HUES6 (cell line): ENCODE data around the gene ZEB2.

Experiments used
- H3K27ac ChIP-seq: 2 replicates; pipeline ENCODE4 v1.7.0; 2013; ENCODE audit warnings: low read depth, mild to moderate bottlenecking, low read length, inconsistent platforms
- H3K27me3 ChIP-seq: 2 replicates; pipeline ENCODE4 v1.6.1; 2013; ENCODE audit warnings: low read length; ENCODE audit not compliant: control insufficient read depth, insufficient read depth
- H3K36me3 ChIP-seq: 2 replicates; pipeline ENCODE4 v1.6.1; 2013; ENCODE audit warnings: low read length; ENCODE audit not compliant: control insufficient read depth, insufficient read depth
- H3K4me1 ChIP-seq: 2 replicates; pipeline ENCODE4 v1.6.1; 2013; ENCODE audit warnings: low read length; ENCODE audit not compliant: control insufficient read depth, insufficient read depth
- H3K4me3 ChIP-seq: 2 replicates; pipeline ENCODE4 v1.5.1; 2013; ENCODE audit warnings: low read depth, low read length
- H3K9ac ChIP-seq: one replicate; pipeline ENCODE4 v1.6.1; 2013; ENCODE audit warnings: mild to moderate bottlenecking, low read length
- H3K9me3 ChIP-seq: 2 replicates; pipeline ENCODE4 v1.6.1; 2013; ENCODE audit warnings: low read depth, low read length; ENCODE audit not compliant: control insufficient read depth, insufficient read depth

The ZEB2 gene

DNA sequence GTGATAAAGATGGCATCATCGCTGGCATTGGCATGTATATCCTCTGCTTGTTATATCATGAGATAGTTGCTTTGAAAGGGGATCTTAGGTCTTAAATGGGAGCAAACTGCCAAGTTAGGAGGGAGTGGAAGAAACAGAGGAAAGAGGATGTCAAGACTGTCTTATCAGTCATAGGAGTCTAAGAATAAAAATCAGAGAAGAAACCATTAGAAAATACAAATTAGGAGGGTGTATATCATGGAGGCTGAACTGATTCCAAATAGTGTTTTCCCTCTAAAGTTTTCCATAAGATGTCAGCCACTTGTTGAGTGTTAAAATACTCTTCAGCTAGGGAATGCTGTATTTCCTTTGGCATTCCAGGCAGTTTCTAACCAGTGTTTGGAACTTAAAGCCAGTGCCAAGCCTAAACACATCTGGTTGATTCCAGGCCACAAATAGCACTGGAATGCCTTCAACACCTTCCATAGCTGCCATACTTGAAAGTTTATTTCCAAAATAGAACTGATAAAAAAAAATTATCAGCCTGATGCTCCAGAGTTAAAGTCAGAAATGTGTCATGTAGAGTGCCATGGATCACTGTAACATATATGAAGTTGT is 129.4 kb downstream of the ZEB2 start:
- Histone ChIP-seq H3K9ac (no peak overlapping the region), H3K9me3 (no peaks in the 10 kb centered on the region), H3K27me3 (peaks cover 20% of the 10 kb centered on the region; the same call in 1 of the 2 replicates), H3K4me1 (no peaks in the 10 kb centered on the region), H3K27ac (no peak overlapping the region), H3K4me3 (no peak overlapping the region), H3K36me3 (no peaks in the 10 kb centered on the region)

DNA sequence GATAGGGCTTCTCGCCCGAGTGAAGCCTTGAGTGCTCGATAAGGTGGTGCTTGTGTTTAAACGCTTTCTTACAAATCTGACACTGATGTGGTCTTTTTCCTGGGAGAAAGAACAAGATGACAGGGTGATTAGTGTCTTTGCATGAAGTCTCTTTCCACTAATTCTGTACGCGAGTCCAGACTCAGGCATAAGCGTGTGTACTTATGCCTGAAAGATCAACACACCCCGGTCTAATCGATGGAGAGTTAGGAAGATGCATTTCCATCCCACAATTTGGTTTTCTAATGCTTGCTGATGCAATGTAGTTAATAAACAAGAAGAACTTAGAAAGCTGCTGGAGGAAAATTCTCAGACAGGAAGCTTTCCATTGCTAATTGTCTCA is 130.0 kb downstream of the ZEB2 start:
- peak overlapping the region; percentile 35; the same call in 1 of the 2 replicates for H3K4me3 ChIP-seq
- H3K9me3 ChIP-seq, result no peaks in the 10 kb centered on the region
- no peak overlapping the region for H3K27ac ChIP-seq
- H3K36me3 ChIP-seq, result no peaks in the 10 kb centered on the region
- H3K9ac ChIP-seq, result no peak overlapping the region
- no peaks in the 10 kb centered on the region for H3K4me1 ChIP-seq
- H3K27me3 ChIP-seq, result peaks cover 20% of the 10 kb centered on the region; the same call in 1 of the 2 replicates

DNA sequence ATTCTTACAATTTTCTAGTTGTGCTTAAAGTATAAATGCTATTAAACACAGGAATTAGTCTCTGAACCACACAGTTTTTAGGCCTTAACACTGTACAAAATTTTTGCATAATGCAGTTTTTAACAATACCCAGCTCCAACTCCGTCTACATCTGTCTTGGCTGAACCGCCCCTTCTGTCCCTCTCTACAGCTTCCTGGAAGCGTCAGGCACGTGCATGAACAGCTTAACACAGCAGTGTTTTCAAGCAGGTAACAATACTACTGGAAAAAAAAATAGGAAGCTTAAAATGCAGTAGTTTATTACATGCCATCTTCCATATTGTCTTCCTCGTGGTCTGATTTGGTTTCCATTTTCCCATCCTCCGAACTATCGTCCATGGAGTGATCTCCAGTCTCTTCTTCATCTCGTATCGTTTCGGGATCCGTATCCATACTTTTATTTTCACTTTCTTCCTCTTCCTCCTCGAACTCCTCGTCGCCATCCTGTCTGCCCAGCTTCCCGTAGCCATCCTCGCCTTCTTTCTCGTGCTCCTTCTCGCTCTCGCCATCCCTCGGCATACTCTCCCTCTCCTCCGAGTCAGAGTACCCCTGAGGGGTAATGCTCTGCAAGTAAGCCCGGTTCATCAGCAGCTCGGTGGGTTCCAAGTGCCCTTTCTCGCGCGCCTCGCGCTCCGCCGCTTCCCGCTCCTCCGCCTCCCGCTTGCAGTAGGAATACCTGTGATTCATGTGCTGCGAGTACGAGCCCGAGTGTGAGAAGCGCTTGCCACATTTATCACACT is 130.6 kb downstream of the ZEB2 start:
- Histone ChIP-seq H3K9ac (no peak overlapping the region), H3K36me3 (no peaks in the 10 kb centered on the region), H3K27me3 (peaks cover 20% of the 10 kb centered on the region; the same call in 1 of the 2 replicates), H3K27ac (no peak overlapping the region), H3K4me1 (no peaks in the 10 kb centered on the region), H3K9me3 (no peaks in the 10 kb centered on the region), H3K4me3 (peak overlapping the region; percentile 35; the same call in 1 of the 2 replicates)

DNA sequence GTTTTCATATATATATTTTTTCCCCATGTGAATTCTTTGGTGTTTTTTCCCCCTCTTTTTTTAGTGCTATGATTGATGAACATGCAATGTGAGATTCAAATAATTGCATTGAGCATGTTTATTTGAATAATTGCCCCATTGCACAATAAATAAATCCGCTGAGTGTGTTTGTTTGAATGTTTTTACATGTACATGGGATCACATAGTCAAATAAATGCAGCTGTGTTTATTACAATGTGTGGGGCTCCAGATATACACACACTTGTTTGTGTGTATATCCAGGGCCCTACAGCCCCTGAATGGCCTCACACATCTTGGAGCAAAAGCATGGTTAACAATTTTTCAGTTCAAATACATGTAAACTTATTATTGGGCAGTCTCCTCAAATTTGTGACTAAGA is 134.5 kb downstream of the ZEB2 start:
- H3K27ac ChIP-seq, result no peak overlapping the region
- H3K9ac ChIP-seq, result no peak overlapping the region
- H3K9me3 ChIP-seq, result no peaks in the 10 kb centered on the region
- no peak overlapping the region for H3K4me3 ChIP-seq
- H3K4me1 ChIP-seq, result no peaks in the 10 kb centered on the region
- peaks cover 14% of the 10 kb centered on the region; the same call in 1 of the 2 replicates for H3K27me3 ChIP-seq
- H3K36me3 ChIP-seq, result no peaks in the 10 kb centered on the region

DNA sequence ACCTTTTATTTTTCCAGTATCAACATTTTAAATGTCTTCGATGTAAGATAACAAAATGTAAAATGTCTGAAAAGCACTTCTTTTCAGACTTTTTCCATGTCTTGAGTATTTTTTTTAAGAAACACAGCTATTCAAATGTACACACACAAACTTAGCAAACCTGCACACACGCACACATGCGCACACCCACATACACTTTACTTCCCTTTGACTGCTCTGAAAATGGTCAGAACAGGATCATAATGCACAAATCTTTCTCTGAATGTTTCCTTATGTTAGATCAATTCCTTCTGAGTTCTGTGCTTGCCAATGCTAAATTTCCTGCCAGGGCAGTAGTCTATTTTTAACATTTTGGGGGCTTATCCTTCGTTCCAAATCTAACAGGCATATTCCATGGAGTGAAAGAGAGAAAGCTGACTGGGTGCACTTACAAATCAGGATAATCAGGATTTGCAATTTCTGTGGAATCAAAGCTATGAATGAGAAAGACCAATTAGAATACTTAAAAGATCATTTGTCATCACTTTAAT is 136.3 kb downstream of the ZEB2 start:
- H3K27me3 ChIP-seq, result no peaks in the 10 kb centered on the region; the same call in 1 of the 2 replicates
- no peak overlapping the region for H3K9ac ChIP-seq
- peaks cover 4% of the 10 kb centered on the region; the same call in 1 of the 2 replicates for H3K4me1 ChIP-seq
- H3K4me3 ChIP-seq, result no peak overlapping the region
- no peaks in the 10 kb centered on the region for H3K36me3 ChIP-seq
- no peaks in the 10 kb centered on the region for H3K9me3 ChIP-seq
- H3K27ac ChIP-seq, result no peak overlapping the region

DNA sequence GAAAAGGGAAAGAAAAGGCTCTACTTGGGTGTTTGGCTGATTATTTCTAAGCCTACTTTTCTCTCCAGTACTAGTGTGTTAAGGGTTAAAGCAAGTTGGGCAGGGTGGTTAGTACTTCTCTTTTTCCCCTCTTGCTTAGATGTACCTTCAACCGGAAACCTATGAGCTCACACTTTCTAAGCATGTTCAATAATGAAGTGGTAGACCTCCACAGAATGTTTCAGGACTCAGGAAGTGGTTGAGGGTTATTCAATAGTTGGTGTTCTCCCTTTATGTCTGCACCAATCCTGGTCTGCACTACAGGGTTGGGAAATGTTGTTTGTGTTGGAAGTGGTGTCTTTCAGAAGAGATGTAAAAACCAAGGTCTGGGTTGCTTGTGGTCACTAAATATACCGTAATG is 137.1 kb downstream of the ZEB2 start:
- no peaks in the 10 kb centered on the region for H3K27me3 ChIP-seq
- no peak overlapping the region for H3K27ac ChIP-seq
- H3K9ac ChIP-seq, result no peak overlapping the region
- no peaks in the 10 kb centered on the region for H3K9me3 ChIP-seq
- no peak overlapping the region for H3K4me3 ChIP-seq
- H3K4me1 ChIP-seq, result peaks cover 4% of the 10 kb centered on the region; the same call in 1 of the 2 replicates
- H3K36me3 ChIP-seq, result no peaks in the 10 kb centered on the region

DNA sequence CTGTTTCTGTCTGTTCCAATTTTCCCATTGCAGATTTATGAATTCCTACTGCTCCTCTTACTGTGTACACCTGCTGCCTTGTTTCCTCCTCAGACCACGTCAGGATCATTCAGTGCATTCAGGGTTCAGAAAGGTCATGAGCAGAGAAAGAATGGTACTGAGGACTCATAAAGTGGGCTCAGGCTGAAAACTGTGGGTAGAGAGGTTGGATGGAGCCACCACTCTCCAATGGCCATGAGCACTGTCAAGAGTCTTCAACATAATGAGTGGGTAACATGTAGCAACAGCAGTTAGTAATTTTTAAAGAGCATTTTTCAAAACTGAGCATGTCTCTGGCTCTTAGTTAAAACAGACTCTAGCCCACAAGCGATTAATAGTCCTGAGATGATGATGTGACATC is 138.2 kb downstream of the ZEB2 start:
- no peak overlapping the region for H3K27ac ChIP-seq
- no peak overlapping the region for H3K9ac ChIP-seq
- H3K4me1 ChIP-seq, result peaks cover 4% of the 10 kb centered on the region; the same call in 1 of the 2 replicates
- no peaks in the 10 kb centered on the region for H3K9me3 ChIP-seq
- H3K27me3 ChIP-seq, result no peaks in the 10 kb centered on the region
- no peaks in the 10 kb centered on the region for H3K36me3 ChIP-seq
- no peak overlapping the region for H3K4me3 ChIP-seq

DNA sequence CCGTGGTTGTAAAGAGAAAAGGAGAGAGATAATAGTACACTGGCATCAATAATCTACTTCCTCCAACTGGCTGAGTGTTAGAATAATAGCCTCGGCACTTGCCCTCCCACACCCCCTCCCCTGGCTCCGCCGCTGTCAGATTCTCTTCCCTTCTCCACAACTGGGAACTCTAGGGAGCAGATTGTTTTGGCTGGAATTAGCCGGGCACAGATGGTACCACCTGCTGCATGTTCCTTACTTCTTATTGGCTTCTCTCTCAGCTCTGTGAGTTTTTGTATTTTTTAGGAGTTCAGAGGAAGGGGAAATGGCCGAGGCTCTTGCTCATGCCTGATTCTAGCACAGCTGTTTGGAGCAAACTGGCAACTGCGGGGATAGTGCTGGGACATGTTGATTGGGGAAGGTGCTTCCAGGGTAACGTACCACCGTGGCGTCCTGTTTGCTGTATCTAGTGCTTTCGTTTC is 140.0 kb downstream of the ZEB2 start:
- Histone ChIP-seq H3K9ac (no peak overlapping the region), H3K4me3 (no peak overlapping the region), H3K4me1 (peaks cover 4% of the 10 kb centered on the region; the same call in 1 of the 2 replicates), H3K9me3 (no peaks in the 10 kb centered on the region), H3K27me3 (no peaks in the 10 kb centered on the region), H3K36me3 (no peaks in the 10 kb centered on the region), H3K27ac (no peak overlapping the region)

DNA sequence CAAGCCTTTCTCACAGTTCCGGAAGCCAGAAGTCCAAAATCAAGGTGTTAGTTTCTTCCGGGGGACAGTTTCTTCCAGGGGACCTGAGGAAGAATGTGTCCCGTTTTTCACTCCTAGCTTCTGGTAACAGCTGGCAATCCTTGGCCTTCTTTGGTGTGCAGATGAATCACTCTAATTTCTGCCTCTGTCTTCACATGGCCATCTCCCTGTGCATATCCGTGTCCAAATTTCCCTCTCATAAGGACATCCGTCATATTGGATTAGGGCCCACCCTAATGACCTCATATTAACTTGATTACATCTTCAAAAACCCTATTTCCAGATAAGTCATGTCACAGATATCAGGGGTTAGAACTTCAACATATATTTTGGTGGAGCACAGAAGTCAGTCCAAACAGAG is 141.4 kb downstream of the ZEB2 start:
- H3K4me3 ChIP-seq, result no peak overlapping the region
- H3K36me3 ChIP-seq, result no peaks in the 10 kb centered on the region
- no peak overlapping the region for H3K9ac ChIP-seq
- H3K4me1 ChIP-seq, result peaks cover 4% of the 10 kb centered on the region; the same call in 1 of the 2 replicates
- H3K27me3 ChIP-seq, result no peaks in the 10 kb centered on the region
- H3K9me3 ChIP-seq, result no peaks in the 10 kb centered on the region
- no peak overlapping the region for H3K27ac ChIP-seq

DNA sequence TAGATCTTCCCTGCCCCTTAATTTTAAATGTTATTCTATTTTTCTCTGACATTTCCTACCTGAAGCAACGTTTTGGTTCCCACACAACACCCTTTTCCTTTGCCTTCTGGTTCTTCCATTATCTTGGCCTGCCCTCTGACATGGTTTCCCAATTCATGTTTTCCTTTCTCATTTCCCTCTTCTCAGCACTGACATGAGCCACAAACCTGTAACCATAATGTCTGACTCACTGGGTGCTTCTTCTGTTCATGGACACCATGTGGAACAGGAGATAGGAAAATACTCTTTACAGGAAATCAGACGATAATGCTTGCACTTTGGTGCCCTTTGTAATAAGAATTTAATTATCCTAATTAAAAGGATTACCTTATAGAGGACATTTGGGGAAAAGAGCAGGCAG is 142.0 kb downstream of the ZEB2 start:
- Histone ChIP-seq H3K36me3 (no peaks in the 10 kb centered on the region), H3K27ac (no peak overlapping the region), H3K9me3 (no peaks in the 10 kb centered on the region), H3K9ac (no peak overlapping the region), H3K4me1 (peaks cover 4% of the 10 kb centered on the region; the same call in 1 of the 2 replicates), H3K4me3 (no peak overlapping the region), H3K27me3 (no peaks in the 10 kb centered on the region)

DNA sequence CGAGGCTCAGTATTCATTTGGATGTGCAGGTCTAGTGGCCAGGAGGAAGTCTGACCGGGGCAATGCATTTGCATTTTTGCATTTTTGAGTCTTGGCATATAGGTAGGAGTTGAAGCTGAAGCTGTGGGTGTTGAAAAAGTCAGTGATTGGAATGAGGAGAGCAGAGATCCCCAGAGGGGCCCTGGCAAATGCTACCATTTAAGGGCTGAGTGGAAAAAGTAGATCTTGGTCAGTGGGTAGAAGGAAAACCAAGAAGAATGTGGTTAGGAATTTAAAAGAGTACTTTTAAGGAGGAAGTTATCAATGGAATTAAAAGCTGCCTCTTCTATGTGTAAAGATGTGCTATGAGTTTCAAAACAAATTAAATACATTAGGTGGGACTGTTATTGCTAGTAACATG is 143.0 kb downstream of the ZEB2 start:
- Histone ChIP-seq H3K4me1 (peaks cover 10% of the 10 kb centered on the region), H3K27ac (no peak overlapping the region), H3K9ac (no peak overlapping the region)

More for the DNA sequence above, 143.0 kb downstream of the ZEB2 start:
- H3K9me3 ChIP-seq, result no peaks in the 10 kb centered on the region
- no peak overlapping the region for H3K4me3 ChIP-seq
- H3K27me3 ChIP-seq, result no peaks in the 10 kb centered on the region
- no peaks in the 10 kb centered on the region for H3K36me3 ChIP-seq
